ENCODE measurements around the gene KIAA0753. TPM values are rescaled to one million over a fixed set of nuclear protein-coding genes. Genes with fewer than 3 reads are reported as not detected.

KIAA0753 gene
- total and polyA plus RNA-seq, 2 of the 8 experiments (the other 6 are each of a cell fraction or from before 2014, with no cell fraction given) = 5.0 to 27.1 TPM

- Histone ChIP-seq H2AFZ (ENCODE audit: low read length) (no peak overlapping the region), H3K9me3 (ENCODE audit: insufficient read depth in 2 of 2, low read depth in 1 of 2, low read length in 1 of 2) (no peaks in the 10 kb centered on the region), H3K27ac (ENCODE audit: low read depth, low read length) (no peak overlapping the region), H3K79me1 (ENCODE audit: low read depth, low read length) (no peaks in the 10 kb centered on the region), H3K4me2 (ENCODE audit: insufficient read depth in 1 of 2, low read depth in 2 of 2, low read length in 2 of 2) (no peak overlapping the region), H2BK120ac (replicated peaks; ENCODE audit: low read depth, low read length) (no peak overlapping the region), H2BK12ac (ENCODE audit: low read depth, low read length) (no peak overlapping the region), H2AK5ac (ENCODE audit: low read depth, low read length) (no peak overlapping the region), H3K36me3 (ENCODE audit: control insufficient read depth in 2 of 4, insufficient read depth in 4 of 4, low read length in 3 of 4) (no peaks in the 10 kb centered on the region), H3K18ac (ENCODE audit: extremely low read depth, low read length) (no peak overlapping the region), H2BK15ac (ENCODE audit: low read length) (no peak overlapping the region), H2BK20ac (ENCODE audit: low read length) (no peak overlapping the region), H4K20me1 (replicated peaks in 1 of 2; ENCODE audit: control insufficient read depth in 1 of 2, insufficient read depth in 2 of 2, low read length in 2 of 2) (no peaks in the 10 kb centered on the region), H3K79me2 (ENCODE audit: control insufficient read depth in 1 of 2, insufficient read depth in 2 of 2, low read length in 2 of 2) (no peaks in the 10 kb centered on the region), H3K4ac (replicated peaks; ENCODE audit: insufficient read length, low read depth, low read length) (no peak overlapping the region), H4K8ac (ENCODE audit: extremely low read depth, insufficient read depth, low read length) (no peak overlapping the region; the same call in 1 of the 2 replicates), H3K56ac (replicated peaks; ENCODE audit: insufficient read length, low read depth, low read length) (no peak overlapping the region), H4K91ac (replicated peaks; ENCODE audit: insufficient read length, low read length) (no peak overlapping the region), H3K23ac (ENCODE audit: insufficient read length) (no peak overlapping the region), H3K27me3 (replicated peaks in 1 of 4; ENCODE audit: control insufficient read depth in 3 of 4, extremely low read depth in 1 of 4, insufficient read depth in 3 of 4, low read length in 3 of 4) (no peaks in the 10 kb centered on the region; a peak in 1 of 7 replicates), H3K14ac (ENCODE audit: insufficient read length) (no peak overlapping the region), H3K9ac (replicated peaks in 1 of 4; ENCODE audit: extremely low read depth in 1 of 4, low read depth in 3 of 4, low read length in 3 of 4) (no peak overlapping the region), H3K4me3 (ENCODE audit: extremely low read depth in 1 of 4, insufficient read depth in 2 of 4, low read depth in 3 of 4, low read length in 4 of 4) (no peak overlapping the region), H3K23me2 (ENCODE audit: low read depth, low read length) (no peaks in the 10 kb centered on the region), H2BK5ac (ENCODE audit: low read depth, low read length) (no peak overlapping the region), H3K4me1 (replicated peaks in 1 of 4; ENCODE audit: control insufficient read depth in 3 of 4, insufficient read depth in 4 of 4, low read length in 3 of 4) (no peaks in the 10 kb centered on the region; a peak in 1 of 7 replicates), H4K5ac (ENCODE audit: insufficient read length, low read depth, low read length) (no peak overlapping the region)
- CTCF ChIA-PET (ENCODE audit: partially characterized antibody) = interaction anchor here (0.6 to 2.1 kb wide), 8 partner anchors 17 to 319 kb away, joined by 3 to 5 read pairs (median 4); partner anchors contain the start of gene SLC13A5
- DNase-seq (ENCODE audit: low read depth in 1 of 2, low spot score in 2 of 2) (no peak), FAIRE-seq (no peak)
- TF ChIP-seq SIN3A (conservative IDR thresholded peaks at IDR 0.05 in 1 of 2, IDR thresholded peaks at IDR 0.05 in 1 of 2; ENCODE audit: low read depth in 1 of 2, low read length in 2 of 2) = no peak
- TF ChIP-seq YY1 (IDR thresholded peaks at IDR 0.05; ENCODE audit: low read depth, low read length) = no peak
- no peak for TF ChIP-seq SIX5 (IDR thresholded peaks at IDR 0.05; ENCODE audit: low read depth, low read length)
- POLR2A ChIA-PET (ENCODE audit: partially characterized antibody) = no interaction called here
- 84% methylated on average over 12 of the region's 14 CpGs; no CpG with 5 or more reads in 1 of the 2 experiments for WGBS, 2 experiments (ENCODE audit: extremely low coverage in 1 of 2, insufficient coverage in 1 of 2, insufficient read length in 1 of 2, insufficient replicate concordance in 2 of 2, low coverage in 1 of 2, low lambda C conversion rate in 2 of 2, missing lambda C conversion rate in 1 of 2)
Observed at GRCh38 chr17:6684881-6685767, 44.6 kb upstream of the KIAA0753 start.
